ENCODE data around the gene DOCK4.

DNA sequence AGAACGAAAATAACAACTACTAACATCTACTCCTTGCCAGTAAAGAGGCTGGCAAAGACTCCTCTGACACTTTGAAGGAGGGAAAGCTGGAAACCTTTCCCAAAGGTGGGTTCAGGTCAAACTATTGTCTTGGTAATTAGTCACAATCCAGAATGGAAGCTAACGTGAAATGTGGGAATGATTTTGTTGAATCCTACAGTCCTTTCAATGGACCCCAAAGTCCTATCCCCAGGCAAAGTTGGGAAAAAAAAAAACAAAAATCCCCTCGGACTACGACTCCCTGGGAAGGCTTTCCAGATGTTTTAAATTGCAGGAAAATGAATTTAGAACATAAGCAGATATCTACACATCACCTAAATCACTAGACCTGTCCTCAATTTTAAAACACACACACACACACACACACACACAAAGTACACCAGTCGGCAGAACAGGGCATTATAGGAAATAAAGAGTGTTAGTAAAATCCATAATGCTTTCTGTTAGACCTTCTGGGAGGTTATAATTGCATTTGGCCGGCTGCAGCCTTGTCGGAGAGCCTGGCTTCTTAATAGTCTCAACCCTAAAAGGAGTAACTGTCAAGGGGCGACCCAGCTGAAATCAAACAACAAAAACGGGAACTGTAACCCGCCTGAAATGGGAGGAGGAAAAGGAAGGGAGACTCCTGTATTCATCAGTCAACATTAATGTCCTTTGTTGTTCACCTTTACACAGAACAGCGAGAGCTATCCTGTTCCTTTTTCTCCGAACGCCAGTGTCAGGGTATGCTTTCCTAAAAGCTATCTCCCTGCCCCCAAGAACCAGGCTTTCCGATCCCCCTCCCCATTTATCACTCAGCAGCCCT lies 1.5 kb downstream of the DOCK4 start:
- TF ChIP-seq CTCF (optimal IDR thresholded peaks at IDR 0.05 in 1 of 3, IDR thresholded peaks at IDR 0.05 in 1 of 3, conservative IDR thresholded peaks at IDR 0.05 in 1 of 3; ENCODE audit: extremely low read depth in 1 of 3, insufficient read depth in 2 of 3, low read length in 3 of 3) (no peak), EZH2 (IDR thresholded peaks at IDR 0.05; ENCODE audit: low read length) (no peak)
